Neural cell (in vitro differentiated cells): ENCODE data around the gene TMSB10. TPM values are rescaled to one million over a fixed set of nuclear protein-coding genes. Genes with fewer than 3 reads are reported as not detected.
"Not testable (repeated sequence)": the region's sequence is repeated elsewhere in the genome, so short reads cannot be mapped to it uniquely, and the experiment has no call there.

ENCODE experiments used
- H2AFZ ChIP-seq: fragments of 200-600, 300-800 bp; sonication (generic), shearing (Covaris generic); 2 replicates; pipeline ENCODE4 v1.6.0; 2014; ENCODE audit warnings: low read depth, mild to moderate bottlenecking, antibody characterized with exemption, low read length, moderate library complexity
- H3F3A ChIP-seq: fragments of 200-600 bp; shearing (Covaris generic); 2 replicates; pipeline ENCODE4 v1.6.1; 2016; ENCODE audit warnings: mild to moderate bottlenecking, moderate library complexity, mixed read lengths, antibody characterized with exemption, low read length; ENCODE audit not compliant: insufficient read depth, poor library complexity, severe bottlenecking
- H3K27ac ChIP-seq: fragments of 200-600, 300-800 bp; sonication (generic), shearing (Covaris generic); 2 replicates; pipeline ENCODE4 v1.5.1; 2014; ENCODE audit warnings: mild to moderate bottlenecking, low read length, moderate library complexity
- H3K27me3 ChIP-seq: fragments of 300-800, 200-600 bp; sonication (generic), shearing (Covaris generic); 2 replicates; pipeline ENCODE4 v1.6.0; 2014; ENCODE audit warnings: mild to moderate bottlenecking, low read depth, low read length, moderate library complexity; ENCODE audit not compliant: insufficient read depth
- H3K36me3 ChIP-seq: fragments of 300-800, 200-600 bp; sonication (generic), shearing (Covaris generic); 2 replicates; pipeline ENCODE4 v1.5.1; 2014; ENCODE audit warnings: mild to moderate bottlenecking, antibody characterized with exemption, low read length, moderate library complexity; ENCODE audit not compliant: insufficient read depth
- H3K4me2 ChIP-seq: fragments of 300-800, 200-600 bp; sonication (generic), shearing (Covaris generic); 2 replicates; pipeline ENCODE4 v1.6.0; 2014; ENCODE audit warnings: mild to moderate bottlenecking, low read length
- H3K4me3 ChIP-seq: fragments of 300-800, 200-600 bp; sonication (generic), shearing (Covaris generic); 2 replicates; pipeline ENCODE4 v1.5.1; 2014; ENCODE audit warnings: mild to moderate bottlenecking, low read length, moderate library complexity
- H3K79me2 ChIP-seq: fragments of 200-600 bp; shearing (Covaris generic); replicated peaks from 2 replicates; pipeline ENCODE4 v1.6.0; 2014; ENCODE audit warnings: mild to moderate bottlenecking, low read length, moderate library complexity; ENCODE audit not compliant: insufficient read depth
- H3K9ac ChIP-seq: fragments of 300-800, 200-600 bp; sonication (generic), shearing (Covaris generic); 2 replicates; pipeline ENCODE4 v1.6.1; 2016; ENCODE audit warnings: mild to moderate bottlenecking, low read length, mixed read lengths
- H3K9me2 ChIP-seq: fragments of 200-600 bp; shearing (Covaris generic); 2 replicates; pipeline ENCODE4 v1.6.1; 2016; ENCODE audit warnings: mild to moderate bottlenecking, low read length, mixed read lengths; ENCODE audit not compliant: insufficient read depth
- H3K9me3 ChIP-seq: fragments of 200-600, 300-800 bp; sonication (generic), shearing (Covaris generic); 2 replicates; pipeline ENCODE4 v1.6.1; 2016; ENCODE audit warnings: mild to moderate bottlenecking, mixed run types, low read length, moderate library complexity, mixed read lengths
- H4K20me1 ChIP-seq: fragments of 200-600 bp; shearing (Covaris generic); 2 replicates; pipeline ENCODE4 v1.6.1; 2016; ENCODE audit warnings: mild to moderate bottlenecking, mixed run types; ENCODE audit not compliant: insufficient read depth
- EP300 ChIP-seq: fragments of 450-650 bp; conservative IDR thresholded peaks from 2 replicates; pipeline ENCODE4 v1.6.1; 2014; ENCODE audit warnings: antibody characterized with exemption, mild to moderate bottlenecking, moderate library complexity; ENCODE audit not compliant: poor library complexity, severe bottlenecking
- EZH2 ChIP-seq: fragments of 200-600, 300-800 bp; shearing (Covaris generic), sonication (generic); IDR thresholded peaks from 2 replicates; pipeline ENCODE4 v1.6.1; 2014; ENCODE audit warnings: antibody characterized with exemption, low read length, borderline replicate concordance, mild to moderate bottlenecking; ENCODE audit not compliant: insufficient read depth, poor library complexity, severe bottlenecking
- MXI1 ChIP-seq: fragments of 450-650 bp; conservative IDR thresholded peaks from 2 replicates; pipeline ENCODE4 v1.6.1; 2014; ENCODE audit warnings: antibody characterized with exemption, mild to moderate bottlenecking; ENCODE audit not compliant: poor library complexity, severe bottlenecking
- POLR2AphosphoS5 ChIP-seq: IDR thresholded peaks from 2 replicates; pipeline ENCODE4 v1.6.1; 2012
- RAD21 ChIP-seq: fragments of 450-650 bp; conservative IDR thresholded peaks from 2 replicates; pipeline ENCODE4 v1.6.1; 2014; ENCODE audit warnings: antibody characterized with exemption, mild to moderate bottlenecking, moderate library complexity
- SMC3 ChIP-seq: fragments of 450-650 bp; conservative IDR thresholded peaks from 2 replicates; pipeline ENCODE4 v1.6.1; 2014; ENCODE audit warnings: antibody characterized with exemption, mild to moderate bottlenecking, moderate library complexity; ENCODE audit not compliant: poor library complexity
- TAF1 ChIP-seq: IDR thresholded peaks from 2 replicates; pipeline ENCODE4 v1.6.1; 2012; ENCODE audit warnings: low read depth
- polyA plus RNA-seq: library from polyadenylated mRNA; depleted of rRNA; stranded (reverse); fragments of >200 nt; gene quantifications from 2 replicates; pipeline ENCODE4 v1.2.3, GENCODE V29; 2014
- TF ChIP-seq, protein P1 (sequence below): fragments of 450-650 bp; IDR thresholded peaks from 2 replicates; pipeline ENCODE4 v1.5.1; 2014; ENCODE audit warnings: antibody characterized with exemption, mild to moderate bottlenecking, moderate library complexity; ENCODE audit not compliant: poor library complexity, severe bottlenecking
- TF ChIP-seq, protein P2 (sequence below): IDR thresholded peaks from 2 replicates; pipeline ENCODE4 v1.6.1; 2012; ENCODE audit warnings: borderline replicate concordance

Gene TMSB10
- polyA plus RNA-seq, 1 donor from 2014 or later: 15,324 TPM

DNA sequence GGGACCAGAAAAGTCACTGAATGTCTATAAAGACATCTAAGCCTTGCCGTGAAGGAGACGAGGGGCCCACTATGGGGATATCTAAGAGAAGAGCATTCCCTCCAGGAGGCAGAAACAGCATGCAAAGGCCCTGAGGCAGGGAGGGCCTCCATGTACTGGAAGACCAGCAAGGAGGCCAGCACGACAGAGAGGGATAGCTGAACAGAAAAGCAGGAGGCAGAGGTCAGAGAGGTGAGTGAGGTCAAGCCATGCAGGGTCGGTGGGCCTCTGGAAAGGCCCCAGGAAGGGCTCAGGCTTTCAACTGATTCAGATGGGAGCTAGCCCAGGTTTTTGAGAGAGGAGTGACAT lies 30.3 kb upstream of the TMSB10 start:
- Histone ChIP-seq H3K27me3 (peaks cover 26% of the 10 kb centered on the region), H3K9me2 (no peaks in the 10 kb centered on the region), H3K27ac (no peak overlapping the region), H3K9me3 (no peaks in the 10 kb centered on the region), H3K79me2 (no peaks in the 10 kb centered on the region), H3K9ac (no peak overlapping the region), H3K4me2 (no peak overlapping the region), H3K4me3 (no peak overlapping the region), H3F3A (no peaks in the 10 kb centered on the region), H2AFZ (no peak overlapping the region), H4K20me1 (no peaks in the 10 kb centered on the region), H3K36me3 (no peaks in the 10 kb centered on the region)
- TF ChIP-seq EP300 (no peak), RAD21 (no peak), EZH2 (no peak), MXI1 (no peak), SMC3 (no peak), POLR2AphosphoS5 (no peak)
- TF ChIP-seq, protein P1, sequence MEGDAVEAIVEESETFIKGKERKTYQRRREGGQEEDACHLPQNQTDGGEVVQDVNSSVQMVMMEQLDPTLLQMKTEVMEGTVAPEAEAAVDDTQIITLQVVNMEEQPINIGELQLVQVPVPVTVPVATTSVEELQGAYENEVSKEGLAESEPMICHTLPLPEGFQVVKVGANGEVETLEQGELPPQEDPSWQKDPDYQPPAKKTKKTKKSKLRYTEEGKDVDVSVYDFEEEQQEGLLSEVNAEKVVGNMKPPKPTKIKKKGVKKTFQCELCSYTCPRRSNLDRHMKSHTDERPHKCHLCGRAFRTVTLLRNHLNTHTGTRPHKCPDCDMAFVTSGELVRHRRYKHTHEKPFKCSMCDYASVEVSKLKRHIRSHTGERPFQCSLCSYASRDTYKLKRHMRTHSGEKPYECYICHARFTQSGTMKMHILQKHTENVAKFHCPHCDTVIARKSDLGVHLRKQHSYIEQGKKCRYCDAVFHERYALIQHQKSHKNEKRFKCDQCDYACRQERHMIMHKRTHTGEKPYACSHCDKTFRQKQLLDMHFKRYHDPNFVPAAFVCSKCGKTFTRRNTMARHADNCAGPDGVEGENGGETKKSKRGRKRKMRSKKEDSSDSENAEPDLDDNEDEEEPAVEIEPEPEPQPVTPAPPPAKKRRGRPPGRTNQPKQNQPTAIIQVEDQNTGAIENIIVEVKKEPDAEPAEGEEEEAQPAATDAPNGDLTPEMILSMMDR: no peak

DNA sequence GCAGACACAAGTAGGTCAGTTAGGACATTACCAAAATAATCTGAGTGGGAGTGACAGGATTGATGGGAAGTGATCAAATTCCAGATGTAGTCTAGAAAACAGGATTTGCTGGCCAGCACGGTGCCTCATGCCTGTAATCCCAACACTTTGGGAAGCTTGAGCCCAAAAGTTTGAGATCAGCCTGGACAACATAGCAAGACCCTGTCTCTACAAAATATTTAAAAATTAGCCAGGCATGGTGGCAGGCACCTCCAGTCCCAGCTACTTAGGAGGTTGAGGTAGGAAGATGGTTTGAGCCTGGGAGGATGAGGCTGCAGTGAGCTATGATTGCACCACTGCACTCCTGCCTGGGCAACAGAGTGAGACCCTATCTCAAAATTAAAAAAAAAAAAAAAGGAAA lies 29.8 kb upstream of the TMSB10 start:
- H3K9me2 ChIP-seq, H2AFZ ChIP-seq, H3K9me3 ChIP-seq, H3K4me2 ChIP-seq, H3K36me3 ChIP-seq, H3K79me2 ChIP-seq, H3K27ac ChIP-seq, H3F3A ChIP-seq, H4K20me1 ChIP-seq, H3K9ac ChIP-seq, H3K4me3 ChIP-seq: not testable (repeated sequence)
- peaks cover 31% of the 10 kb centered on the region for H3K27me3 ChIP-seq

DNA sequence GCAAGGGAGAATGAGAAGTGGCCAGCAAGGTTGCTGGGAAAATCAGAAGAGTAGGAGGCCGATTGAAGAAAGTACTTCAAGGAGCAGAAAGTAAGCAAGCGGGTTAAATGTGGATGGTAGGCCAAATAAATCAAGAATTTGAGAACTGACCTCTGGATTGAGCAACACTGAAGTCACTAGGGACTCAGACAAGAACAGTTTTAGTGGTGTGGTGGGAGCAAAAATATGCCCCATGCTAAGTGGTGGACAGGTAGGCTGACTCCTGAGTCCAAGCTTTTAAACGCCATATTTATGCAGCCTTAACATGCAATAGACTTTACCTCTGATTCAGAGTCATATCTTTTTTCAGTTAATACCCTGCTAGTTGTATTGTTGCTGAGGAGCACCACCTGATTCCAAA lies 29.1 kb upstream of the TMSB10 start:
- Histone ChIP-seq H3K9me3 (no peaks in the 10 kb centered on the region), H3K79me2 (no peaks in the 10 kb centered on the region), H4K20me1 (no peaks in the 10 kb centered on the region), H3K9me2 (no peaks in the 10 kb centered on the region), H3F3A (no peaks in the 10 kb centered on the region), H3K9ac (no peak overlapping the region), H3K27ac (no peak overlapping the region), H3K36me3 (no peaks in the 10 kb centered on the region), H3K4me3 (no peak overlapping the region), H2AFZ (no peak overlapping the region), H3K27me3 (peaks cover 38% of the 10 kb centered on the region), H3K4me2 (no peak overlapping the region)
- TF ChIP-seq POLR2AphosphoS5: no peak
- TF ChIP-seq, protein P2, sequence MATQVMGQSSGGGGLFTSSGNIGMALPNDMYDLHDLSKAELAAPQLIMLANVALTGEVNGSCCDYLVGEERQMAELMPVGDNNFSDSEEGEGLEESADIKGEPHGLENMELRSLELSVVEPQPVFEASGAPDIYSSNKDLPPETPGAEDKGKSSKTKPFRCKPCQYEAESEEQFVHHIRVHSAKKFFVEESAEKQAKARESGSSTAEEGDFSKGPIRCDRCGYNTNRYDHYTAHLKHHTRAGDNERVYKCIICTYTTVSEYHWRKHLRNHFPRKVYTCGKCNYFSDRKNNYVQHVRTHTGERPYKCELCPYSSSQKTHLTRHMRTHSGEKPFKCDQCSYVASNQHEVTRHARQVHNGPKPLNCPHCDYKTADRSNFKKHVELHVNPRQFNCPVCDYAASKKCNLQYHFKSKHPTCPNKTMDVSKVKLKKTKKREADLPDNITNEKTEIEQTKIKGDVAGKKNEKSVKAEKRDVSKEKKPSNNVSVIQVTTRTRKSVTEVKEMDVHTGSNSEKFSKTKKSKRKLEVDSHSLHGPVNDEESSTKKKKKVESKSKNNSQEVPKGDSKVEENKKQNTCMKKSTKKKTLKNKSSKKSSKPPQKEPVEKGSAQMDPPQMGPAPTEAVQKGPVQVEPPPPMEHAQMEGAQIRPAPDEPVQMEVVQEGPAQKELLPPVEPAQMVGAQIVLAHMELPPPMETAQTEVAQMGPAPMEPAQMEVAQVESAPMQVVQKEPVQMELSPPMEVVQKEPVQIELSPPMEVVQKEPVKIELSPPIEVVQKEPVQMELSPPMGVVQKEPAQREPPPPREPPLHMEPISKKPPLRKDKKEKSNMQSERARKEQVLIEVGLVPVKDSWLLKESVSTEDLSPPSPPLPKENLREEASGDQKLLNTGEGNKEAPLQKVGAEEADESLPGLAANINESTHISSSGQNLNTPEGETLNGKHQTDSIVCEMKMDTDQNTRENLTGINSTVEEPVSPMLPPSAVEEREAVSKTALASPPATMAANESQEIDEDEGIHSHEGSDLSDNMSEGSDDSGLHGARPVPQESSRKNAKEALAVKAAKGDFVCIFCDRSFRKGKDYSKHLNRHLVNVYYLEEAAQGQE: no peak
- TF ChIP-seq RAD21: no peak
- no peak for TF ChIP-seq MXI1
- TF ChIP-seq, protein P1: no peak
- no peak for TF ChIP-seq SMC3
- TF ChIP-seq TAF1: no peak
- TF ChIP-seq EZH2: no peak
- no peak for TF ChIP-seq EP300
